DOHH2 (cell line): ENCODE results near the gene TYW1.

ENCODE experiments used
- CTCF ChIP-seq: fragments of 200-600 bp; sonication (generic); IDR thresholded peaks from one replicate; pipeline ENCODE4 v1.5.1; 2014; ENCODE audit warnings: antibody characterized with exemption, mild to moderate bottlenecking, low read depth, low read length; ENCODE audit not compliant: poor library complexity, severe bottlenecking
- EZH2phosphoT487 ChIP-seq: fragments of 200-600 bp; sonication (generic); IDR thresholded peaks from 2 replicates; pipeline ENCODE4 v1.6.1; 2017; ENCODE audit warnings: borderline replicate concordance, mild to moderate bottlenecking, antibody characterized with exemption, low read length, moderate library complexity, mixed read lengths

- TF ChIP-seq CTCF (no peak), EZH2phosphoT487 (no peak)
These were observed 45.9 kb upstream of the TYW1 start for GRCh38 chr7:66950763-66951162.
